Liver (tissue), 9 donors: ENCODE results near the gene PHTF2. TPM values are rescaled to one million over a fixed set of nuclear protein-coding genes. Genes with fewer than 3 reads are reported as not detected.
A peak's percentile ranks its signal among the peaks of the same experiment; 100 is the strongest.

Experiments
- DNase-seq: peaks from one replicate; pipeline ENCODE4 v3.0.0-alpha.2; 2017; ENCODE audit warnings: low spot score
- H3K27ac ChIP-seq, 2 donors: one replicate each; pipeline ENCODE4 v1.7.0; 2013; ENCODE audit warnings: inconsistent platforms in 2 of 2, low read length in 2 of 2, control low read depth in 1 of 2, low read depth in 1 of 2, mild to moderate bottlenecking in 1 of 2
- H3K27me3 ChIP-seq, 4 donors: one replicate each; pipeline versions ENCODE4 v1.6.1 to v1.7.0; 2013; ENCODE audit warnings: low read length in 3 of 4, inconsistent platforms in 1 of 4, mild to moderate bottlenecking in 1 of 4, moderate library complexity in 1 of 4; ENCODE audit not compliant: control insufficient read depth in 4 of 4, insufficient read depth in 4 of 4
- H3K36me3 ChIP-seq, 4 donors: one replicate each; pipeline versions ENCODE4 v1.6.1 to v1.7.0; 2013; ENCODE audit warnings: low read length in 3 of 4, mild to moderate bottlenecking in 3 of 4, low read depth in 1 of 4, moderate library complexity in 1 of 4; ENCODE audit not compliant: control insufficient read depth in 4 of 4, insufficient read depth in 3 of 4
- H3K4me1 ChIP-seq, 4 donors: one replicate each; pipeline versions ENCODE4 v1.6.1 to v1.7.0; 2013; ENCODE audit warnings: low read length in 3 of 4, mild to moderate bottlenecking in 3 of 4, moderate library complexity in 1 of 4; ENCODE audit not compliant: control insufficient read depth in 4 of 4, insufficient read depth in 4 of 4
- H3K4me3 ChIP-seq, 3 donors: one replicate each; pipeline versions ENCODE4 v1.6.1 to v1.7.0; 2013; ENCODE audit warnings: low read length in 3 of 3, control low read depth in 1 of 3, low read depth in 1 of 3, mild to moderate bottlenecking in 1 of 3
- H3K9ac ChIP-seq, 2 donors: one replicate each; pipeline ENCODE4 v1.7.0; 2013; ENCODE audit warnings: low read length in 2 of 2, mild to moderate bottlenecking in 2 of 2, moderate library complexity in 2 of 2, control low read depth in 1 of 2, low read depth in 1 of 2
- H3K9me3 ChIP-seq, 4 donors: one replicate each; pipeline versions ENCODE4 v1.6.1 to v1.7.0; 2013; ENCODE audit warnings: low read length in 3 of 4; ENCODE audit not compliant: control insufficient read depth in 4 of 4
- CTCF ChIP-seq: fragments of 150-350 bp; IDR thresholded peaks from 2 replicates; pipeline ENCODE4 v1.5.1; 2017; ENCODE audit warnings: improper control_type of control experiment, low read depth, low read length; ENCODE audit not compliant: missing input control
- EGR1 ChIP-seq, 2 donors: IDR thresholded peaks; 2 replicates each; pipeline ENCODE4 v1.6.1; 2016 to 2018; ENCODE audit warnings: antibody characterized with exemption in 2 of 2, low read depth in 2 of 2
- FOXA1 ChIP-seq: IDR thresholded peaks from 2 replicates; pipeline ENCODE4 v1.6.1; 2016; ENCODE audit warnings: antibody characterized with exemption
- FOXA2 ChIP-seq: IDR thresholded peaks from 2 replicates; pipeline ENCODE4 v1.6.1; 2016; ENCODE audit warnings: antibody characterized with exemption
- GABPA ChIP-seq, 2 donors: IDR thresholded peaks in 1 of 2; conservative IDR thresholded peaks in 1 of 2; 2 replicates each; pipeline ENCODE4 v1.6.1; 2016; ENCODE audit warnings: antibody characterized with exemption in 2 of 2, mild to moderate bottlenecking in 1 of 2, moderate library complexity in 1 of 2
- HNF4A ChIP-seq, 2 donors: conservative IDR thresholded peaks; 2 replicates each; pipeline ENCODE4 v1.6.1; 2016; ENCODE audit warnings: antibody characterized with exemption in 2 of 2, mild to moderate bottlenecking in 2 of 2
- HNF4G ChIP-seq: IDR thresholded peaks from 2 replicates; pipeline ENCODE4 v1.6.1; 2016; ENCODE audit warnings: antibody characterized with exemption
- JUND ChIP-seq, 2 donors: IDR thresholded peaks; 2 replicates each; pipeline ENCODE4 v1.6.1; 2016; ENCODE audit warnings: antibody characterized with exemption in 2 of 2
- MAX ChIP-seq: IDR thresholded peaks from 2 replicates; pipeline ENCODE4 v1.6.1; 2016; ENCODE audit warnings: antibody characterized with exemption
- NR2F2 ChIP-seq: IDR thresholded peaks from 2 replicates; pipeline ENCODE4 v1.6.1; 2016; ENCODE audit warnings: antibody characterized with exemption
- RAD21 ChIP-seq, 2 donors: IDR thresholded peaks; 2 replicates each; pipeline ENCODE4 v1.6.1; 2016; ENCODE audit warnings: antibody characterized with exemption in 2 of 2, mild to moderate bottlenecking in 2 of 2
- RXRA ChIP-seq, 2 donors: IDR thresholded peaks; 2 replicates each; pipeline ENCODE4 v1.6.1; 2017 to 2018; ENCODE audit warnings: antibody characterized with exemption in 2 of 2, mild to moderate bottlenecking in 1 of 2
- SP1 ChIP-seq: IDR thresholded peaks from 2 replicates; pipeline ENCODE4 v1.6.1; 2018; ENCODE audit warnings: antibody characterized with exemption, mild to moderate bottlenecking
- TAF1 ChIP-seq: conservative IDR thresholded peaks from 2 replicates; pipeline ENCODE4 v1.6.1; 2016; ENCODE audit warnings: antibody characterized with exemption, mild to moderate bottlenecking
- YY1 ChIP-seq: IDR thresholded peaks from 2 replicates; pipeline ENCODE4 v1.6.1; 2016; ENCODE audit warnings: antibody characterized with exemption, mild to moderate bottlenecking
- WGBS: extraction: QIAGEN DNeasy Blood & Tissue Kit; methylation state at CpG from one replicate; pipeline ENCODE4 v1.1.7; 2013; 5-methylcytosine and 5-hydroxymethylcytosine counted together
- polyA plus RNA-seq, 2 donors: library from polyadenylated mRNA; stranded (reverse) in 1 of 2; unstranded in 1 of 2; fragments of 200-250 nt in 1 of 2; fragments of >200 nt in 1 of 2; fragmentation: Nextera tagmentation in 1 of 2; extraction: Ambion mirVana in 1 of 2; gene quantifications; one replicate each; pipeline versions ENCODE4 v1.2.1 to v1.2.3, GENCODE V29; 2013 to 2015
- total RNA-seq, 2 donors: library from RNA; depleted of rRNA; stranded (reverse); fragments of >200 nt; gene quantifications; one replicate each; pipeline ENCODE4 v1.2.3, GENCODE V29; 2014
- TF ChIP-seq, protein P1 (sequence below): IDR thresholded peaks from 2 replicates; pipeline ENCODE4 v1.6.1; 2016; ENCODE audit warnings: antibody characterized with exemption
- TF ChIP-seq, protein P2 (sequence below): IDR thresholded peaks from 2 replicates; pipeline ENCODE4 v1.6.1; 2016; ENCODE audit warnings: antibody characterized with exemption
- donor health status: healthy.
- donor health status: healthy.
- donor health status: healthy.
- donor health status: healthy.
- donor health status: healthy.

PHTF2 gene
- total and polyA plus RNA-seq, 4 donors = 2.2 to 7.3 (median 4.7) TPM

DNA sequence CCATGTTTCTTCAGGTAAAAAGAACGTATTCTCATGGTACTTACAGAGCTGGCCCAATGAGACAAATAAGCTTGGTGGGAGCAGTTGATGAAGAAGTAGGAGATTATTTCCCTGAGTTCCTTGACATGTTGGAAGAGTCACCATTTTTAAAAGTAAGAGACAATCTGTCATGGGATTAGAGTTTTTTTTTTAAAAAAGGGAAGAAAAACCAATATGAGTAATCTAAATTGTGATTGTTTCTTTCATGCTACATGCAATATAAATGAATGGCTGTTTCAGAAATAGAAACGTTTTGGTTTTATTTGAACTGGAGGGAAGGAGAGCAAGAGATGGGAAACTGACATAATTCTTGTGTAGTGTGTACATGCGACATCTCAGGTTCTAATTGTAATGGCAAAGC, 33.1 kb upstream of the PHTF2 start:
- H3K36me3 ChIP-seq = no peaks in the 10 kb centered on the region

GRCh38 chr7:77765906-77766800, 32.4 kb upstream of the PHTF2 start:
- DNase-seq = no peak
- WGBS = 53% methylated on average over 4 of the region's 4 CpGs
- Histone ChIP-seq H3K27ac (peak overlapping the region; percentile 75 to 82), H3K4me1 (peaks cover 5 to 33% (median 24%) of the 10 kb centered on the region in 4 donors), H3K36me3 (peaks cover 0 to 2% (median 0%) of the 10 kb centered on the region in 4 donors), H3K4me3 (no peak overlapping the region), H3K9me3 (no peaks in the 10 kb centered on the region), H3K9ac (peak overlapping the region in 1 of 2 donors; percentile 28), H3K27me3 (no peaks in the 10 kb centered on the region)
- no peak for TF ChIP-seq MAX
- peak; percentile 37 for TF ChIP-seq HNF4G
- no peak for TF ChIP-seq FOXA2
- TF ChIP-seq, protein P1, sequence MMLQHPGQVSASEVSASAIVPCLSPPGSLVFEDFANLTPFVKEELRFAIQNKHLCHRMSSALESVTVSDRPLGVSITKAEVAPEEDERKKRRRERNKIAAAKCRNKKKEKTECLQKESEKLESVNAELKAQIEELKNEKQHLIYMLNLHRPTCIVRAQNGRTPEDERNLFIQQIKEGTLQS = no peak
- TF ChIP-seq JUND (IDR thresholded peaks at IDR 0.05) = peak; percentile 29 to 47
- no peak for TF ChIP-seq GABPA (IDR thresholded peaks at IDR 0.05 in 1 of 2, conservative IDR thresholded peaks at IDR 0.05 in 1 of 2)
- peak; percentile 83 to 87 for TF ChIP-seq HNF4A (conservative IDR thresholded peaks at IDR 0.05)
- TF ChIP-seq RAD21 (IDR thresholded peaks at IDR 0.05) = no peak
- TF ChIP-seq NR2F2 = peak; percentile 17
- TF ChIP-seq RXRA (IDR thresholded peaks at IDR 0.05) = peak; percentile 34 to 40
- TF ChIP-seq, protein P2, sequence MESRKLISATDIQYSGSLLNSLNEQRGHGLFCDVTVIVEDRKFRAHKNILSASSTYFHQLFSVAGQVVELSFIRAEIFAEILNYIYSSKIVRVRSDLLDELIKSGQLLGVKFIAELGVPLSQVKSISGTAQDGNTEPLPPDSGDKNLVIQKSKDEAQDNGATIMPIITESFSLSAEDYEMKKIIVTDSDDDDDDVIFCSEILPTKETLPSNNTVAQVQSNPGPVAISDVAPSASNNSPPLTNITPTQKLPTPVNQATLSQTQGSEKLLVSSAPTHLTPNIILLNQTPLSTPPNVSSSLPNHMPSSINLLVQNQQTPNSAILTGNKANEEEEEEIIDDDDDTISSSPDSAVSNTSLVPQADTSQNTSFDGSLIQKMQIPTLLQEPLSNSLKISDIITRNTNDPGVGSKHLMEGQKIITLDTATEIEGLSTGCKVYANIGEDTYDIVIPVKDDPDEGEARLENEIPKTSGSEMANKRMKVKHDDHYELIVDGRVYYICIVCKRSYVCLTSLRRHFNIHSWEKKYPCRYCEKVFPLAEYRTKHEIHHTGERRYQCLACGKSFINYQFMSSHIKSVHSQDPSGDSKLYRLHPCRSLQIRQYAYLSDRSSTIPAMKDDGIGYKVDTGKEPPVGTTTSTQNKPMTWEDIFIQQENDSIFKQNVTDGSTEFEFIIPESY = no peak
- TF ChIP-seq YY1 = no peak
- peak; percentile 83 for TF ChIP-seq SP1
- no peak for TF ChIP-seq EGR1 (IDR thresholded peaks at IDR 0.05; ENCODE audit: low read depth in 2 of 2)

More for the DNA sequence above, 33.1 kb upstream of the PHTF2 start:
- Histone ChIP-seq H3K9me3 (no peaks in the 10 kb centered on the region), H3K4me3 (no peak overlapping the region), H3K27ac (no peak overlapping the region), H3K4me1 (peaks cover 5 to 33% (median 24%) of the 10 kb centered on the region in 4 donors), H3K9ac (no peak overlapping the region), H3K27me3 (no peaks in the 10 kb centered on the region)
- TF ChIP-seq HNF4A (conservative IDR thresholded peaks at IDR 0.05) (no peak), NR2F2 (no peak), TAF1 (no peak), MAX (no peak), SP1 (no peak), FOXA2 (no peak), CTCF (no peak), RXRA (IDR thresholded peaks at IDR 0.05) (no peak), RAD21 (IDR thresholded peaks at IDR 0.05) (no peak), HNF4G (no peak), FOXA1 (no peak), YY1 (no peak)
- TF ChIP-seq, protein P2 = no peak
- TF ChIP-seq, protein P1 = no peak
- DNase-seq = no peak
- 76% methylated on average over 3 of the region's 3 CpGs for WGBS
